ENCODE data around the gene RBFOX2. TPM values are rescaled to one million over a fixed set of nuclear protein-coding genes. Genes with fewer than 3 reads are reported as not detected.

The RBFOX2 gene
- total and polyA plus RNA-seq, 4 donors, result 14.2 to 53.6 (median 25.6) TPM

DNA sequence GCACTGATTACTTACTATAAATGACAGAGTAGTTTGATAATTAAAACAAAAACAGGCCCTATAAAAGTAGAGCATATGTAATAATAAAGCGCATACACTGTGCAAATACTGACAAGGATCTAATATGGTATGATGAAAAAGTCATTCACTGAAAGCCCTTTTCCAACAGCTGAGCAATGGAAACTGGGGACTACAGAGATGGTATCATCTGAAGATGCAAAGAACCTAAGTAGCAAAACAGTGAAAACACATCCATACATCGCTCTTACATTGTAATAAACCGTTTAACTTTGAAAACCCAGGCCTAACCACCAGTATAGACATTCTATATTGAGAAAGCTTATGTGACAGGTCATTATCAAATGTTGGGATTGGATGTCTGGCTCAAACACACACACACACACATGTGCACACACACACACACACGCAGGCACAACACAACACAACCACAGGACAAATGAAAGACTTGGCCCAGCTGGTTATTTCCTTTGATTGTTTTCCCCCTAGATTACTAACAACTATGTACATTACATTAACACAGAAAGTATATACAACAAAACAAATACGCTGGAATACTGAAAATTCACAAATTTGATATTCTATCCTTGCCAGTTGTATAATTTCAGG, 191.4 kb downstream of the RBFOX2 start:
- DNase-seq (ENCODE audit: low spot score), result no peak
- WGBS, result 89% methylated on average over 5 of the region's 5 CpGs
- TF ChIP-seq EGR1 (IDR thresholded peaks at IDR 0.05; ENCODE audit: low read depth in 2 of 2) (no peak), RXRA (IDR thresholded peaks at IDR 0.05) (no peak), HNF4G (IDR thresholded peaks at IDR 0.05) (no peak), JUND (IDR thresholded peaks at IDR 0.05) (no peak), YY1 (IDR thresholded peaks at IDR 0.05) (no peak), FOXA2 (IDR thresholded peaks at IDR 0.05) (no peak)
- TF ChIP-seq, protein P1, sequence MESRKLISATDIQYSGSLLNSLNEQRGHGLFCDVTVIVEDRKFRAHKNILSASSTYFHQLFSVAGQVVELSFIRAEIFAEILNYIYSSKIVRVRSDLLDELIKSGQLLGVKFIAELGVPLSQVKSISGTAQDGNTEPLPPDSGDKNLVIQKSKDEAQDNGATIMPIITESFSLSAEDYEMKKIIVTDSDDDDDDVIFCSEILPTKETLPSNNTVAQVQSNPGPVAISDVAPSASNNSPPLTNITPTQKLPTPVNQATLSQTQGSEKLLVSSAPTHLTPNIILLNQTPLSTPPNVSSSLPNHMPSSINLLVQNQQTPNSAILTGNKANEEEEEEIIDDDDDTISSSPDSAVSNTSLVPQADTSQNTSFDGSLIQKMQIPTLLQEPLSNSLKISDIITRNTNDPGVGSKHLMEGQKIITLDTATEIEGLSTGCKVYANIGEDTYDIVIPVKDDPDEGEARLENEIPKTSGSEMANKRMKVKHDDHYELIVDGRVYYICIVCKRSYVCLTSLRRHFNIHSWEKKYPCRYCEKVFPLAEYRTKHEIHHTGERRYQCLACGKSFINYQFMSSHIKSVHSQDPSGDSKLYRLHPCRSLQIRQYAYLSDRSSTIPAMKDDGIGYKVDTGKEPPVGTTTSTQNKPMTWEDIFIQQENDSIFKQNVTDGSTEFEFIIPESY (IDR thresholded peaks at IDR 0.05), result no peak
- TF ChIP-seq, protein P2, sequence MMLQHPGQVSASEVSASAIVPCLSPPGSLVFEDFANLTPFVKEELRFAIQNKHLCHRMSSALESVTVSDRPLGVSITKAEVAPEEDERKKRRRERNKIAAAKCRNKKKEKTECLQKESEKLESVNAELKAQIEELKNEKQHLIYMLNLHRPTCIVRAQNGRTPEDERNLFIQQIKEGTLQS (IDR thresholded peaks at IDR 0.05), result no peak
- TF ChIP-seq, protein P3, sequence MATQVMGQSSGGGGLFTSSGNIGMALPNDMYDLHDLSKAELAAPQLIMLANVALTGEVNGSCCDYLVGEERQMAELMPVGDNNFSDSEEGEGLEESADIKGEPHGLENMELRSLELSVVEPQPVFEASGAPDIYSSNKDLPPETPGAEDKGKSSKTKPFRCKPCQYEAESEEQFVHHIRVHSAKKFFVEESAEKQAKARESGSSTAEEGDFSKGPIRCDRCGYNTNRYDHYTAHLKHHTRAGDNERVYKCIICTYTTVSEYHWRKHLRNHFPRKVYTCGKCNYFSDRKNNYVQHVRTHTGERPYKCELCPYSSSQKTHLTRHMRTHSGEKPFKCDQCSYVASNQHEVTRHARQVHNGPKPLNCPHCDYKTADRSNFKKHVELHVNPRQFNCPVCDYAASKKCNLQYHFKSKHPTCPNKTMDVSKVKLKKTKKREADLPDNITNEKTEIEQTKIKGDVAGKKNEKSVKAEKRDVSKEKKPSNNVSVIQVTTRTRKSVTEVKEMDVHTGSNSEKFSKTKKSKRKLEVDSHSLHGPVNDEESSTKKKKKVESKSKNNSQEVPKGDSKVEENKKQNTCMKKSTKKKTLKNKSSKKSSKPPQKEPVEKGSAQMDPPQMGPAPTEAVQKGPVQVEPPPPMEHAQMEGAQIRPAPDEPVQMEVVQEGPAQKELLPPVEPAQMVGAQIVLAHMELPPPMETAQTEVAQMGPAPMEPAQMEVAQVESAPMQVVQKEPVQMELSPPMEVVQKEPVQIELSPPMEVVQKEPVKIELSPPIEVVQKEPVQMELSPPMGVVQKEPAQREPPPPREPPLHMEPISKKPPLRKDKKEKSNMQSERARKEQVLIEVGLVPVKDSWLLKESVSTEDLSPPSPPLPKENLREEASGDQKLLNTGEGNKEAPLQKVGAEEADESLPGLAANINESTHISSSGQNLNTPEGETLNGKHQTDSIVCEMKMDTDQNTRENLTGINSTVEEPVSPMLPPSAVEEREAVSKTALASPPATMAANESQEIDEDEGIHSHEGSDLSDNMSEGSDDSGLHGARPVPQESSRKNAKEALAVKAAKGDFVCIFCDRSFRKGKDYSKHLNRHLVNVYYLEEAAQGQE (IDR thresholded peaks at IDR 0.05), result no peak
- Histone ChIP-seq H3K27ac (ENCODE audit: low read depth in 1 of 2, low read length in 2 of 2) (no peak overlapping the region), H3K27me3 (ENCODE audit: control insufficient read depth in 4 of 4, insufficient read depth in 4 of 4, low read length in 3 of 4) (no peaks in the 10 kb centered on the region), H3K36me3 (ENCODE audit: control insufficient read depth in 4 of 4, insufficient read depth in 3 of 4, low read depth in 1 of 4, low read length in 3 of 4) (no peaks in the 10 kb centered on the region), H3K9ac (ENCODE audit: low read depth in 1 of 2, low read length in 2 of 2) (no peak overlapping the region), H3K4me1 (ENCODE audit: control insufficient read depth in 4 of 4, insufficient read depth in 4 of 4, low read length in 3 of 4) (peaks cover 4 to 36% (median 26%) of the 10 kb centered on the region in 4 donors), H3K9me3 (ENCODE audit: control insufficient read depth in 4 of 4, low read length in 3 of 4) (no peaks in the 10 kb centered on the region), H3K4me3 (ENCODE audit: low read depth in 1 of 3, low read length in 3 of 3) (no peak overlapping the region)

DNA sequence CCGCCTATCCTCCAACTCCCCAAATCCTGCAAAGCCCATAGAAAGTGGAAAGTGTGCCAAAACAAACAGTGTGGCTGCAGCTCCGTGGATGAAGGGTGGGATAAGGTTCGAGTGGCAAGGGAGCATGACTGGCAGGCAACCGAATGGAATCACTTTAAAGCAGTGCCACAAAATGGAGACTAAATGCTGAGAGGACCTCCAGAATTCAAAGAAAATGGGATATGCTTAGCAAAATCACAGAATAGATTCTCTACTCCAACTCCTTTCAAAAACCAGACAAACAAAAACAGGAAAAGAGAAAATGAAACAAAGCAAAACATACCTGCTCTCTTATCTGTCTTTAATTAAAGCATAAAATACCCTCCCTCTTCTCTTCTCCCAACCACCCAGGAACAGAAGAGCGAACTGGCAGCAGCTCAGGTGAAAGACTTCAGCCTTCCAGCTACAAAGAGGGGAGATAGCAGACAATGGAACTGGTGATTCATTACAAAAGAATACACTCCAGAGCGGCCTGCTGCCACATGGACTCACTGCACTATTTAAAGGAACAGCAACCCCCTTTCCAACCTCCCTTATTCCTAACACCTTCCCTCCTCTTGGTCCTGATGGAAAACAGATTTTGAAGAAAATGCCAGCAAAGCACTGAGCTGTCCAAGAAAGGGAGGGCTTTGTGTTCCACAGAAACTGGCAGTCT, 192.5 kb downstream of the RBFOX2 start:
- Histone ChIP-seq H3K36me3 (ENCODE audit: control insufficient read depth in 4 of 4, insufficient read depth in 3 of 4, low read depth in 1 of 4, low read length in 3 of 4) (no peaks in the 10 kb centered on the region), H3K27ac (ENCODE audit: low read depth in 1 of 2, low read length in 2 of 2) (peak overlapping the region; percentile 48 to 77), H3K9ac (ENCODE audit: low read depth in 1 of 2, low read length in 2 of 2) (peak overlapping the region; percentile 20 to 26), H3K9me3 (ENCODE audit: control insufficient read depth in 4 of 4, low read length in 3 of 4) (no peaks in the 10 kb centered on the region), H3K4me3 (ENCODE audit: low read depth in 1 of 3, low read length in 3 of 3) (peak overlapping the region; percentile 11 to 53 (median 39)), H3K27me3 (ENCODE audit: control insufficient read depth in 4 of 4, insufficient read depth in 4 of 4, low read length in 3 of 4) (no peaks in the 10 kb centered on the region), H3K4me1 (ENCODE audit: control insufficient read depth in 4 of 4, insufficient read depth in 4 of 4, low read length in 3 of 4) (peaks cover 4 to 36% (median 26%) of the 10 kb centered on the region in 4 donors)
- DNase-seq (ENCODE audit: low spot score), result no peak
- WGBS, result 7% methylated on average over 6 of the region's 6 CpGs
- TF ChIP-seq YY1 (IDR thresholded peaks at IDR 0.05) (peak; percentile 74), FOXA1 (IDR thresholded peaks at IDR 0.05) (no peak), SP1 (IDR thresholded peaks at IDR 0.05) (no peak), GABPA (IDR thresholded peaks at IDR 0.05 in 1 of 2, conservative IDR thresholded peaks at IDR 0.05 in 1 of 2) (no peak), RAD21 (IDR thresholded peaks at IDR 0.05) (peak; percentile 21 to 32), TAF1 (conservative IDR thresholded peaks at IDR 0.05) (no peak), RXRA (IDR thresholded peaks at IDR 0.05) (peak in 1 of 2 donors; percentile 29), HNF4A (conservative IDR thresholded peaks at IDR 0.05) (peak; percentile 13 to 38), EGR1 (IDR thresholded peaks at IDR 0.05; ENCODE audit: low read depth in 2 of 2) (peak in 1 of 2 donors; percentile 27), HNF4G (IDR thresholded peaks at IDR 0.05) (no peak), FOXA2 (IDR thresholded peaks at IDR 0.05) (peak; percentile 21), NR2F2 (IDR thresholded peaks at IDR 0.05) (no peak), JUND (IDR thresholded peaks at IDR 0.05) (peak in 1 of 2 donors; percentile 52)
- TF ChIP-seq, protein P1 (IDR thresholded peaks at IDR 0.05), result no peak
- TF ChIP-seq, protein P4, sequence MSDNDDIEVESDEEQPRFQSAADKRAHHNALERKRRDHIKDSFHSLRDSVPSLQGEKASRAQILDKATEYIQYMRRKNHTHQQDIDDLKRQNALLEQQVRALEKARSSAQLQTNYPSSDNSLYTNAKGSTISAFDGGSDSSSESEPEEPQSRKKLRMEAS (IDR thresholded peaks at IDR 0.05), result peak; percentile 55
- TF ChIP-seq, protein P2 (IDR thresholded peaks at IDR 0.05), result no peak
- TF ChIP-seq, protein P5, sequence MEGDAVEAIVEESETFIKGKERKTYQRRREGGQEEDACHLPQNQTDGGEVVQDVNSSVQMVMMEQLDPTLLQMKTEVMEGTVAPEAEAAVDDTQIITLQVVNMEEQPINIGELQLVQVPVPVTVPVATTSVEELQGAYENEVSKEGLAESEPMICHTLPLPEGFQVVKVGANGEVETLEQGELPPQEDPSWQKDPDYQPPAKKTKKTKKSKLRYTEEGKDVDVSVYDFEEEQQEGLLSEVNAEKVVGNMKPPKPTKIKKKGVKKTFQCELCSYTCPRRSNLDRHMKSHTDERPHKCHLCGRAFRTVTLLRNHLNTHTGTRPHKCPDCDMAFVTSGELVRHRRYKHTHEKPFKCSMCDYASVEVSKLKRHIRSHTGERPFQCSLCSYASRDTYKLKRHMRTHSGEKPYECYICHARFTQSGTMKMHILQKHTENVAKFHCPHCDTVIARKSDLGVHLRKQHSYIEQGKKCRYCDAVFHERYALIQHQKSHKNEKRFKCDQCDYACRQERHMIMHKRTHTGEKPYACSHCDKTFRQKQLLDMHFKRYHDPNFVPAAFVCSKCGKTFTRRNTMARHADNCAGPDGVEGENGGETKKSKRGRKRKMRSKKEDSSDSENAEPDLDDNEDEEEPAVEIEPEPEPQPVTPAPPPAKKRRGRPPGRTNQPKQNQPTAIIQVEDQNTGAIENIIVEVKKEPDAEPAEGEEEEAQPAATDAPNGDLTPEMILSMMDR (IDR thresholded peaks at IDR 0.05; ENCODE audit: low read depth, low read length, missing input control), result no peak
